ENCODE results near the gene TNFRSF6B.
A peak's percentile ranks its signal among the peaks of the same experiment; 100 is the strongest.
"Not testable (repeated sequence)": the region's sequence is repeated elsewhere in the genome, so short reads cannot be mapped to it uniquely, and the experiment has no call there.

TNFRSF6B gene

DNA sequence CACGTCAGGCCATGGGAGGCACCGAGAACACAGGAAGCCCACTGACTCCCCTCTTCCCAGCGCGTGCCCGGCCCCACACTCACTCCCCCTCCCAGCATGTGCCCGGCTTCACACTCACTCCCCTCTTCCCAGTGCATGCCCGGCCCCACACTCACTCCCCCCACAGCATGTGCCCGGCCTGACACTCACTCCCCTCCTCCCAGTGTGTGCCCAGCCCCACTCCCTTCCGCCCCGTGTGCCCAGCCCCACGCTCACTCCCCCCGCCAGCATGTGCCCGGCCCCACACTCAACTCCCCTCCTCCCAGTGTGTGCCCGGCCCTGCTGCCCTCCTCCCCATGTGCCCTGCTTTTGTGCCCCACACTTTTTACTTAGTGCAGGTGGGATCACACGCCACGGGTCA is 28.6 kb upstream of the TNFRSF6B start:
- DNase-seq (ENCODE audit: insufficient read length, low spot score) = no peak
- no peak for TF ChIP-seq POLR2A (IDR thresholded peaks at IDR 0.05; ENCODE audit: low read depth, low read length)
- FAIRE-seq = no peak

DNA sequence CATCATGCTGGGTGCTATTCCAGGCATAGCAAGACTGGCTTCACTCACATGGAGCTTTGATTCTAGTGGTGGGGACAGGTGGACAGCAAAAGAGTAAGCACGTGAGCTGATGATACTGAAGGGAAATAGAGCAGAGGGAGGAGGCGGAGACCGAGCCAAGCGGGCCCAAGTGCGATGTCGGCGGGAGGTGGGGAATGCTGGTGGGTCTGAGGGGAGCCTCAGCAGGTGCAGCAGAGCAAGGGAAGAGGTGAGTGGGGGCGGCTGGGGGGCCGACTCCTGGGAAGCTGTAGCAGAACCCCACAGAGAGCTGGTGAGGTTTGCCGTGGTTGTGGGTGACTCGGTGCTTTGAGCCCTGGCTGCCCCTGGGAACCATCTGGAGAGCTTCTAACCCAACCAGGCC is 28.1 kb upstream of the TNFRSF6B start:
- no peak for TF ChIP-seq POLR2A (IDR thresholded peaks at IDR 0.05; ENCODE audit: low read depth, low read length)
- FAIRE-seq = no peak

GRCh38 chr20:63671695-63672094 is 24.8 kb upstream of the TNFRSF6B start:
- FAIRE-seq; DNase-seq (ENCODE audit: insufficient read length, low spot score): not testable (repeated sequence)

More for the DNA sequence above, 28.1 kb upstream of the TNFRSF6B start:
- DNase-seq (ENCODE audit: insufficient read length, low spot score) = no peak

DNA sequence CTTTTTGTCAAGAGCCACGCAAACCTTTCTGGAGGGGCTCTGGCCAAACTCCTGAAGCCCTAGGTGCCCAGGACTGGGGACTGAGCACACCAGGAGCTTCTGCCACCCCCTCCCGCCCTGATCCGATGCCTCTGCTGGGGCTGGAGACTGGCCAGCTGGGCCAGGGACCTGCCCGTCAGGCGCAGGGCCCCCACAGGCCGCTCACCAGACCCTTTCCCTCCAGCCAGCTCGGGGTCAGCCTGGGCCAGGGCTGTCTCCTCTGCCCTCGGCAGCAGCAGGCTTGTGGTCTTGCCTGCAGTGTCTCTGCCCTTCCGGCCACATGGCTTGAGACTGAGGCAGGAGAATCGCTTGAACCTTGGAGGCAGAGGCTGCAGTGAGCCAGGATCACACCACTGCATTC is 23.8 kb upstream of the TNFRSF6B start:
- FAIRE-seq (no peak), DNase-seq (ENCODE audit: insufficient read length, low spot score) (no peak)
- TF ChIP-seq POLR2A (IDR thresholded peaks at IDR 0.05; ENCODE audit: low read depth, low read length) = no peak

GRCh38 chr20:63673951-63674350 is 22.5 kb upstream of the TNFRSF6B start:
- no peak for DNase-seq (ENCODE audit: insufficient read length, low spot score)
- TF ChIP-seq POLR2A (IDR thresholded peaks at IDR 0.05; ENCODE audit: low read depth, low read length) = no peak
- no peak for FAIRE-seq

- FAIRE-seq = no peak
- DNase-seq (ENCODE audit: insufficient read length, low spot score) = no peak
- TF ChIP-seq POLR2A (IDR thresholded peaks at IDR 0.05; ENCODE audit: low read depth, low read length) = no peak
Measured at GRCh38 chr20:63675681-63676368, 20.6 kb upstream of the TNFRSF6B start.

DNA sequence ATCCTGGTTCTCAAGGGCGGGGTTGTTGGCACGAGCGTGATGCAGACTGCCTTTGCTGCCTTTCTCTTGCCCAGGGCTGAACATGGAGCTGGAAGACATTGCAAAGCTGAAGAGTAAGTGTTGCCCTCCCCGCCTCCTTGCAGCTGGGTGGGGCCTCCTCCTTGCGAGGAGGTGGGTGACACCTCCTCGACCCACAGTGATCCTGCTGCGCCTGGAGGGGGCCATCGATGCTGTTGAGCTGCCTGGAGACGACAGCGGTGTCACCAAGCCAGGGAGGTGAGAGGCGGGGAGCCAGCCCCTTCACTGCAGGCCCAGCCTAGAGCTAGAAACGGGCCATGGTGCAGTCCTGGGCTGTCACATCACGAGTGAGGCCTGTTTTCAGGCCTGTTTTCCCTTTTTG is 18.4 kb upstream of the TNFRSF6B start:
- DNase-seq (ENCODE audit: insufficient read length, low spot score) (no peak), FAIRE-seq (no peak)
- TF ChIP-seq POLR2A (IDR thresholded peaks at IDR 0.05; ENCODE audit: low read depth, low read length) = no peak

DNA sequence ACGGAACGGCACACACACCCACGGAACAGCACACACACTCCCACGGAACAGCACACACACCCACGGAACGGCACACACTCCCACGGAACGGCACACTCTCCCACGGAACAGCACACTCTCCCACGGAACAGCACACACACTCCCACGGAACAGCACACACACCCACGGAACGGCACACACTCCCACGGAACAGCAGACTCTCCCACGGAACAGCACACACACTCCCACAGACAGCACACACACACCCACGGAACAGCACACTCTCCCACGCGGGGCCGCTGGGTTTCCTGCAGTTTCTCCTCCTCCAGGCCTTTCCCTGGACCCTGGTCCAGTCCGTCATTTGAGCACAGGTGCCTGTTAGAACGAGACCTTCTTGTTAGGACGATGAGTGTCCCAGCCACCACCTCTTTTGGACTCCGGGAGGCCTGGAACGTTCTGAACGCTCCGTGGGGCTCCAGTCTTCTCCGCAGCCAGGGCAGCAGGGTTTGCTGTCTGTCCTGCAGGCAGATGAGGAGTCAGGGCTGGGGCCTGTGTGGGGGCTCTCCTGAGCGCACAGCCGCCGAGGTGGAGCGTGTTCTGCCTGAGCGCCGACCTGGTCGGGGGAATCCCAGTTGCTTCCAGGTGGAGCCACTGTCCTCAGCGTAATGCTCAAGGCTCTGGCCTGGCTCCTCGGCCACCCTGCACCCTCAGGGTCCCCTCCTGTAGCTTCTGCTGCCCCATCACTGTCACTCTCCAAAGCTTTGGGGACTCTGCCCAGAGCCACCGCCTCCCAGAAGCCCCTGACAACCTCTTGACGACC is 17.6 kb upstream of the TNFRSF6B start:
- TF ChIP-seq POLR2A (IDR thresholded peaks at IDR 0.05; ENCODE audit: low read depth, low read length) = no peak
- FAIRE-seq = no peak
- DNase-seq (ENCODE audit: insufficient read length, low spot score) = no peak

DNA sequence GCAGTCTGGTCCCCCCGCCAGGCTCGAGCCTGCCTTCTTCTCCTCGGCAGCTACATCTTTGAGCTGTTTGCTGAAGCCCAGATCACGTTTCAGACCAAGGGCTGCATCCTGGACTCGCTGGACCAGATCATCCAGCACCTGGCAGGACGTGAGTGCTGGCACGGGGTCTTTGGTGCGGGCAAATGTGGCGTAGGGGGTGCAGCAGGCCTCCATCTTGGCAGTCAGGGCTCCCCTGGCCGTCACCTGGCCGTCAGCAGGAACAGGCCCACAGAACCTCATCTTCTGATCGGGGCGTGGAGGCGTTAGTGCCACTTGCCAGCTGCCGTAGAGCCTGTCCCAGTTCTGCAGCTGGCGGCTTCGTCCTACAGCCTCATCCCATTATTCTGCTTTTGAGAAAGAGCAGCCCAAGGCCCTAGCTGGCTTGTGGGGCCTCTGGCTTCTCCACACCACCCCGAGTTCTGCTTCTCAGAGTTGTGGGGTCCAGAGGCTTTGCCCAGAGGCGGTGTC is 16.6 kb upstream of the TNFRSF6B start:
- TF ChIP-seq POLR2A (IDR thresholded peaks at IDR 0.05; ENCODE audit: low read depth, low read length) = no peak
- no peak for DNase-seq (ENCODE audit: insufficient read length, low spot score)
- no peak for FAIRE-seq

GRCh38 chr20:63680427-63680826 is 16.0 kb upstream of the TNFRSF6B start:
- DNase-seq (ENCODE audit: insufficient read length, low spot score) (no peak), FAIRE-seq (no peak)
- TF ChIP-seq POLR2A (IDR thresholded peaks at IDR 0.05; ENCODE audit: low read depth, low read length) = no peak

GRCh38 chr20:63680857-63681608 is 15.4 kb upstream of the TNFRSF6B start:
- DNase-seq (ENCODE audit: insufficient read length, low spot score) (no peak), FAIRE-seq (no peak)
- TF ChIP-seq POLR2A (IDR thresholded peaks at IDR 0.05; ENCODE audit: low read depth, low read length) = no peak

- TF ChIP-seq POLR2A (IDR thresholded peaks at IDR 0.05; ENCODE audit: low read depth, low read length) = no peak
- no peak for FAIRE-seq
- DNase-seq (ENCODE audit: insufficient read length, low spot score) = no peak
Measured at GRCh38 chr20:63681609-63682142, 14.8 kb upstream of the TNFRSF6B start.

GRCh38 chr20:63682384-63683139 is 13.9 kb upstream of the TNFRSF6B start:
- DNase-seq (ENCODE audit: insufficient read length, low spot score) = peak; percentile 99
- FAIRE-seq = peak; percentile 79
- peak; percentile 59 for TF ChIP-seq POLR2A (IDR thresholded peaks at IDR 0.05; ENCODE audit: low read depth, low read length)

All from H54 (cell line).